Erythroblast (primary cell): ENCODE data around the gene OR5K2.

ENCODE experiments used
- GATA1 ChIP-seq: IDR thresholded peaks from 2 replicates; pipeline ENCODE4 v1.6.1; 2011; ENCODE audit warnings: low read depth, mild to moderate bottlenecking, control low read depth, low read length, moderate library complexity
- POLR2A ChIP-seq: IDR thresholded peaks from 2 replicates; pipeline ENCODE4 v1.6.1; 2011; ENCODE audit warnings: mild to moderate bottlenecking, low read length

DNA sequence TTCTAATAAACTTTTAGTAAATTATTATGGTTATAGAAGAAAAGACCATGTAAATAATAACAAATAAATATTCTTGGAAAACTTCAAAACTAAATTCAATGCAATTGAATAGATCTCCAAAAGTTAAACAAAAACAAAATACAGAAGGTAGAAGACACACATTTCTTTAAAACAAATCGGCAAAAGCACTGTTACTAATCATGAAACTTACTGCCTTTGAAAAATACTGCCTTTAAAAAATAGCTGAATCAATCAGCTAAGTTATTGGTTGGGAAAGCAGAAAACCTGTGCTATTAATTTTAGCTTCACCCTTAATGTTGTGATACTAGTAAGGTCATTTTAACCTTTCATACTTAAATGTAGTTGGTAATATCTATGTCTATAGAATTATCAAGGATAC, 37.3 kb downstream of the OR5K2 start:
- TF ChIP-seq POLR2A (no peak), GATA1 (no peak)
